K562 (cell line): ENCODE data around the gene PRKAG2. TPM values are rescaled to one million over a fixed set of nuclear protein-coding genes. Genes with fewer than 3 reads are reported as not detected.

Experiments used
- CTBP1 ChIP-seq: fragments of 450-650 bp; IDR thresholded peaks from 2 replicates; pipeline ENCODE4 v1.6.1; 2016; ENCODE audit warnings: borderline replicate concordance
- ELK1 ChIP-seq: sonication (generic); formaldehyde crosslinking; IDR thresholded peaks from 2 replicates; pipeline ENCODE4 v1.8.1; 2022; ENCODE audit warnings: missing genetic modification reagents
- ETV6 ChIP-seq, 3 experiments: fragments of 150-350 bp in 1 of 3; sonication (generic) in 1 of 3; formaldehyde crosslinking in 1 of 3; IDR thresholded peaks; 2 replicates each; pipeline versions ENCODE4 v1.6.1 to v1.8.0; 2014 to 2022; ENCODE audit warnings: borderline replicate concordance in 2 of 3, low read depth in 2 of 3, antibody characterized with exemption in 1 of 3, low read length in 1 of 3, mild to moderate bottlenecking in 1 of 3, missing genetic modification reagents in 1 of 3
- HEY1 ChIP-seq: fragments of 250-450 bp; sonication (Bioruptor Pico); IDR thresholded peaks from 2 replicates; pipeline ENCODE4 v1.5.0; 2020; ENCODE audit warnings: mild to moderate bottlenecking, moderate library complexity, borderline replicate concordance
- HNRNPUL1 ChIP-seq: fragments of 200-400 bp; formaldehyde crosslinking; IDR thresholded peaks from 2 replicates; pipeline ENCODE4 v1.6.1; 2017; ENCODE audit warnings: low read length
- POLR2AphosphoS2 ChIP-seq: IDR thresholded peaks from 2 replicates; pipeline ENCODE4 v1.6.1; 2012; ENCODE audit warnings: low read length, improper control_type of control experiment
- SMAD1 ChIP-seq: fragments of 150-350 bp; IDR thresholded peaks from 2 replicates; pipeline ENCODE4 v1.6.1; 2014; ENCODE audit warnings: low read length, low read depth; ENCODE audit not compliant: partially characterized antibody
- ZBTB40 ChIP-seq, 2 experiments: fragments of 450-650 bp in 1 of 2; sonication (generic) in 1 of 2; formaldehyde crosslinking in 1 of 2; IDR thresholded peaks; 2 replicates each; pipeline versions ENCODE4 v1.7.1 to v1.9.0; 2016 to 2022; ENCODE audit warnings: inconsistent platforms in 1 of 2, mild to moderate bottlenecking in 1 of 2, missing genetic modification reagents in 1 of 2
- ZBTB5 ChIP-seq: fragments of 450-650 bp; IDR thresholded peaks from 2 replicates; pipeline ENCODE4 v1.6.1; 2017; ENCODE audit warnings: antibody characterized with exemption
- ZNF239 ChIP-seq: fragments of 250-450 bp; sonication (Bioruptor Pico); IDR thresholded peaks from 2 replicates; pipeline ENCODE4 v1.4.0; 2020; ENCODE audit warnings: mild to moderate bottlenecking
- polyA plus RNA-seq, 8 experiments: library from polyadenylated mRNA; depleted of rRNA in 4 of 8; stranded (reverse) in 5 of 8; unstranded in 3 of 8; fragments of >200 nt; fragmentation: Nextera tagmentation in 2 of 8; fragmentation: Illumina TruSeq in 1 of 8; extraction: Ambion mirVana in 2 of 8; extraction: Trizol in 1 of 8; gene quantifications; 2 replicates each; pipeline versions ENCODE4 v1.2.1 to v1.2.3, GENCODE V29; 2011 to 2014; ENCODE audit warnings: inconsistent platforms in 1 of 8, missing spikeins in 1 of 8
- total RNA-seq, 7 experiments: library from RNA; depleted of rRNA in 6 of 7; stranded (reverse); fragments of >200 nt in 6 of 7; fragmentation: Illumina TruSeq in 2 of 7; extraction: Trizol in 2 of 7; gene quantifications; 2 replicates each; pipeline versions ENCODE4 v1.2.1 to v1.2.3, GENCODE V29; 2011 to 2021; ENCODE audit warnings: low replicate concordance in 1 of 7

Gene PRKAG2
- total and polyA plus RNA-seq, 9 of the 15 experiments (the other 6 are each of a cell fraction or from before 2014, with no cell fraction given): 0.99 to 5.6 (median 3.3) TPM

- no peak for TF ChIP-seq ZBTB40 (IDR thresholded peaks at IDR 0.05)
- TF ChIP-seq ZBTB40 (CRISPR knock-in tag; IDR thresholded peaks at IDR 0.05): no peak
- TF ChIP-seq HEY1: no peak
- TF ChIP-seq ZNF239 (CRISPR knock-in tag): no peak
- TF ChIP-seq POLR2AphosphoS2: no peak
- no peak for TF ChIP-seq SMAD1
- TF ChIP-seq HNRNPUL1: no peak
- TF ChIP-seq CTBP1: no peak
- TF ChIP-seq ELK1: no peak
- TF ChIP-seq ZBTB5: no peak
- no peak for TF ChIP-seq ETV6 (IDR thresholded peaks at IDR 0.05; ENCODE audit: borderline replicate concordance in 1 of 2, low read depth in 2 of 2, low read length in 1 of 2)
- TF ChIP-seq ETV6 (CRISPR knock-in tag; IDR thresholded peaks at IDR 0.05; ENCODE audit: borderline replicate concordance): no peak
- TF ChIP-seq, all 486 proteins: peak for 0
Measured at GRCh38 chr7:151741585-151741984, 135.3 kb downstream of the PRKAG2 start (continued).
